ENCODE results near the gene HCAR3. TPM values are rescaled to one million over a fixed set of nuclear protein-coding genes. Genes with fewer than 3 reads are reported as not detected.

The HCAR3 gene
- total and polyA plus RNA-seq, 2 of the 8 experiments (the other 6 are each of a cell fraction or from before 2014, with no cell fraction given) = not detected

GRCh38 chr12:122726080-122726558, 9.5 kb upstream of the HCAR3 start:
- no peak overlapping the region for H3K18ac ChIP-seq (ENCODE audit: extremely low read depth, low read length)
- FAIRE-seq (no peak), DNase-seq (ENCODE audit: low read depth in 1 of 2, low spot score in 2 of 2) (peak in 1 of 2 experiments; percentile 46)
- H2BK20ac ChIP-seq (ENCODE audit: low read length) = no peak overlapping the region
- TF ChIP-seq TAF1 (IDR thresholded peaks at IDR 0.05; ENCODE audit: low read depth, low read length) (no peak), JUND (IDR thresholded peaks at IDR 0.05; ENCODE audit: low read length) (0 out of 2 replicates have a peak, but pooled peaks have one; percentile 65)
- no peak overlapping the region for H2BK15ac ChIP-seq (ENCODE audit: low read length)
- no peak overlapping the region for H3K56ac ChIP-seq (replicated peaks; ENCODE audit: insufficient read length, low read depth, low read length)
- H3K36me3 ChIP-seq (ENCODE audit: control insufficient read depth in 2 of 4, insufficient read depth in 4 of 4, low read length in 3 of 4) = no peaks in the 10 kb centered on the region
- H3K4me1 ChIP-seq (replicated peaks in 1 of 4; ENCODE audit: control insufficient read depth in 3 of 4, insufficient read depth in 4 of 4, low read length in 3 of 4) = no peaks in the 10 kb centered on the region; a peak in 1 of 7 replicates
- ChIA-PET CTCF (ENCODE audit: partially characterized antibody) (interaction anchor here (0.6 to 1.7 kb wide), 3 partner anchors 8 to 44 kb away, joined by 3 to 7 read pairs (median 4); no protein-coding TSS in a partner anchor), POLR2A (ENCODE audit: partially characterized antibody) (no interaction called here)
- WGBS, 2 experiments (ENCODE audit: extremely low coverage in 1 of 2, insufficient coverage in 1 of 2, insufficient read length in 1 of 2, insufficient replicate concordance in 2 of 2, low coverage in 1 of 2, low lambda C conversion rate in 2 of 2, missing lambda C conversion rate in 1 of 2) = 43% methylated on average over 5 of the region's 5 CpGs; no CpG with 5 or more reads in 1 of the 2 experiments
- H2BK12ac ChIP-seq (ENCODE audit: low read depth, low read length) = no peak overlapping the region
- H3K4ac ChIP-seq (replicated peaks; ENCODE audit: insufficient read length, low read depth, low read length) = no peak overlapping the region
- H3K4me2 ChIP-seq (ENCODE audit: insufficient read depth in 1 of 2, low read depth in 2 of 2, low read length in 2 of 2) = 0 out of 4 replicates have a peak overlapping the region, but pooled peaks of 1 of the 2 experiments have one; percentile 5
- no peak overlapping the region for H2BK120ac ChIP-seq (replicated peaks; ENCODE audit: low read depth, low read length)
- no peak overlapping the region for H4K8ac ChIP-seq (ENCODE audit: extremely low read depth, insufficient read depth, low read length)
- no peaks in the 10 kb centered on the region for H3K9me3 ChIP-seq (ENCODE audit: insufficient read depth in 2 of 2, low read depth in 1 of 2, low read length in 1 of 2)
- no peak overlapping the region for H3K27ac ChIP-seq (ENCODE audit: low read depth, low read length)
- no peak overlapping the region for H3K23ac ChIP-seq (ENCODE audit: insufficient read length)
- H2AK5ac ChIP-seq (ENCODE audit: low read depth, low read length) = no peak overlapping the region
- H3K9ac ChIP-seq (replicated peaks in 1 of 4; ENCODE audit: extremely low read depth in 1 of 4, low read depth in 3 of 4, low read length in 3 of 4) = no peak overlapping the region
- H4K91ac ChIP-seq (replicated peaks; ENCODE audit: insufficient read length, low read length) = no peak overlapping the region
- no peak overlapping the region for H3K4me3 ChIP-seq (ENCODE audit: extremely low read depth in 1 of 4, insufficient read depth in 2 of 4, low read depth in 3 of 4, low read length in 4 of 4)
- no peaks in the 10 kb centered on the region; a peak in 1 of 7 replicates for H3K27me3 ChIP-seq (replicated peaks in 1 of 4; ENCODE audit: control insufficient read depth in 3 of 4, extremely low read depth in 1 of 4, insufficient read depth in 3 of 4, low read length in 3 of 4)
- H3K79me2 ChIP-seq (ENCODE audit: control insufficient read depth in 1 of 2, insufficient read depth in 2 of 2, low read length in 2 of 2) = no peaks in the 10 kb centered on the region
- H4K5ac ChIP-seq (ENCODE audit: insufficient read length, low read depth, low read length) = no peak overlapping the region
- H3K79me1 ChIP-seq (ENCODE audit: low read depth, low read length) = no peaks in the 10 kb centered on the region
- no peaks in the 10 kb centered on the region; the same call in 1 of the 2 replicates for H3K23me2 ChIP-seq (ENCODE audit: low read depth, low read length)
- H2AFZ ChIP-seq (ENCODE audit: low read length) = no peak overlapping the region; the same call in 1 of the 2 replicates
- no peak overlapping the region for H3K14ac ChIP-seq (ENCODE audit: insufficient read length)
- H4K20me1 ChIP-seq (replicated peaks in 1 of 2; ENCODE audit: control insufficient read depth in 1 of 2, insufficient read depth in 2 of 2, low read length in 2 of 2) = no peaks in the 10 kb centered on the region
- no peak overlapping the region for H2BK5ac ChIP-seq (ENCODE audit: low read depth, low read length)

Data from H1 (cell line).